HepG2 (cell line): ENCODE measurements around the gene DNAJC5. TPM values are rescaled to one million over a fixed set of nuclear protein-coding genes. Genes with fewer than 3 reads are reported as not detected.

Source experiments
- ATAC-seq: fragments of 200-7000 bp; cut with Tn5 transposase; 3 replicates; pipeline ENCODE4 v1.9.1; 2020; ENCODE audit warnings: mild to moderate bottlenecking, moderate library complexity
- BruUV-seq: library from RNA; stranded (reverse); fragments of 400-500 nt; replicated peaks from 2 replicates; lab custom pipeline; 2021; lab: Mats Ljungman, UMichigan
- CTCF ChIA-PET: fragments of 300-600 bp; formaldehyde crosslinking; extraction: SDS; loops from one replicate; lab custom pipeline; 2021; ENCODE audit warnings: low total read pairs, inconsistent platforms, low intra/inter-chr PET ratio; lab: Yijun Ruan, JAX
- POLR2A ChIA-PET: fragments of 350-600 bp; sonication (Branson Sonifier 250); formaldehyde crosslinking; loops from one replicate; lab custom pipeline; 2020; ENCODE audit warnings: antibody characterized with exemption, inconsistent platforms; lab: Yijun Ruan, JAX
- DNase-seq: peaks from one replicate; pipeline ENCODE4 v3.0.0-alpha.2; 2015; ENCODE audit warnings: low spot score
- FAIRE-seq: peaks from 3 replicates; lab custom pipeline; 2011; peaks lifted over from hg19 to GRCh38; lab: Jason Lieb, UNC
- H2AFZ ChIP-seq: one replicate; pipeline ENCODE4 v1.6.1; 2011; ENCODE audit warnings: low read length, inconsistent platforms
- H3K27ac ChIP-seq: fragments of 300-600 bp; 3 replicates; pipeline ENCODE4 v1.8.0; 2011; ENCODE audit warnings: mixed run types, mild to moderate bottlenecking, mixed read lengths, low read length, inconsistent platforms; ENCODE audit not compliant: insufficient read depth; ENCODE audit errors: extremely low read length
- H3K27me3 ChIP-seq, 2 experiments: fragments of 200-600 bp in 1 of 2; 2 replicates in 1 of 2; 3 replicates in 1 of 2; pipeline versions ENCODE4 v1.6.0 to v1.8.0; 2011; ENCODE audit warnings: low read length in 2 of 2, mild to moderate bottlenecking in 2 of 2, moderate library complexity in 2 of 2, inconsistent platforms in 1 of 2; ENCODE audit not compliant: insufficient read depth in 2 of 2, control insufficient read depth in 1 of 2
- H3K36me3 ChIP-seq, 2 experiments: fragments of 200-600 bp in 1 of 2; replicated peaks in 1 of 2; 2 replicates in 1 of 2; 3 replicates in 1 of 2; pipeline versions ENCODE4 v1.5.1 to v1.8.0; 2011; ENCODE audit warnings: low read length in 2 of 2, inconsistent platforms in 1 of 2; ENCODE audit not compliant: insufficient read depth in 2 of 2, control insufficient read depth in 1 of 2
- H3K4me1 ChIP-seq: 2 replicates; pipeline ENCODE4 v1.5.1; 2012; ENCODE audit warnings: low read length, inconsistent platforms; ENCODE audit not compliant: insufficient read depth
- H3K4me2 ChIP-seq: 2 replicates; pipeline ENCODE4 v1.6.0; 2011; ENCODE audit warnings: low read depth, low read length, inconsistent platforms
- H3K4me3 ChIP-seq, 3 experiments: fragments of 200-600 bp in 1 of 3; sonication (generic), shearing (Covaris generic) in 1 of 3; replicated peaks in 1 of 3; 2 replicates each; pipeline ENCODE4 v1.5.1; 2011 to 2016; ENCODE audit warnings: low read length in 3 of 3, inconsistent platforms in 2 of 3, low read depth in 2 of 3, mild to moderate bottlenecking in 2 of 3, control low read depth in 1 of 3, mixed read lengths in 1 of 3; ENCODE audit not compliant: insufficient read depth in 1 of 3
- H3K79me2 ChIP-seq: one replicate; pipeline ENCODE4 v1.6.1; 2011; ENCODE audit warnings: low read length, inconsistent platforms; ENCODE audit not compliant: insufficient read depth
- H3K9ac ChIP-seq: 2 replicates; pipeline ENCODE4 v1.6.0; 2011; ENCODE audit warnings: mild to moderate bottlenecking, low read depth, low read length, inconsistent platforms; ENCODE audit not compliant: insufficient read depth
- H3K9me3 ChIP-seq: 2 replicates; pipeline ENCODE4 v1.5.1; 2012; ENCODE audit warnings: mild to moderate bottlenecking, low read length
- H4K20me1 ChIP-seq: 2 replicates; pipeline ENCODE4 v1.6.0; 2011; ENCODE audit warnings: inconsistent platforms, mild to moderate bottlenecking, low read length, moderate library complexity; ENCODE audit not compliant: insufficient read depth
- EP300 ChIP-seq, 3 experiments: sonication (generic) in 1 of 3; formaldehyde crosslinking in 1 of 3; IDR thresholded peaks; 2 replicates each; pipeline versions ENCODE4 v1.5.1 to v1.6.1; 2011 to 2020; ENCODE audit warnings: low read depth in 2 of 3, low read length in 2 of 3, borderline replicate concordance in 1 of 3, improper control_type of control experiment in 1 of 3, mild to moderate bottlenecking in 1 of 3, missing genetic modification reagents in 1 of 3, moderate library complexity in 1 of 3
- ETV5 ChIP-seq: IDR thresholded peaks from 2 replicates; pipeline ENCODE4 v1.6.1; 2018; ENCODE audit warnings: missing biosample characterization, missing genetic modification reagents, inconsistent platforms, borderline replicate concordance
- GATAD2A ChIP-seq: IDR thresholded peaks from 2 replicates; pipeline ENCODE4 v1.6.1; 2016
- GTF3A ChIP-seq: sonication (generic); formaldehyde crosslinking; conservative IDR thresholded peaks from 2 replicates; pipeline ENCODE4 v1.4.0; 2020; ENCODE audit warnings: mild to moderate bottlenecking, missing genetic modification reagents
- JUNB ChIP-seq: sonication (generic); formaldehyde crosslinking; IDR thresholded peaks from 2 replicates; pipeline ENCODE4 v1.8.0; 2022; ENCODE audit warnings: missing genetic modification reagents, mild to moderate bottlenecking, borderline replicate concordance
- KDM3A ChIP-seq: IDR thresholded peaks from 2 replicates; pipeline ENCODE4 v1.6.1; 2018; ENCODE audit warnings: low read depth, missing compliant biosample characterization
- NFYB ChIP-seq: sonication (generic); formaldehyde crosslinking; IDR thresholded peaks from 2 replicates; pipeline ENCODE4 v1.4.0; 2020; ENCODE audit warnings: missing genetic modification reagents
- SRSF9 ChIP-seq: fragments of 200-400 bp; formaldehyde crosslinking; IDR thresholded peaks from 2 replicates; pipeline ENCODE4 v1.6.1; 2018; ENCODE audit warnings: borderline replicate concordance, mild to moderate bottlenecking, low read depth, low read length; ENCODE audit not compliant: insufficient read depth, poor library complexity, severe bottlenecking
- ZBTB42 ChIP-seq: sonication (generic); formaldehyde crosslinking; IDR thresholded peaks from 2 replicates; pipeline ENCODE4 v1.5.0; 2020; ENCODE audit warnings: mild to moderate bottlenecking, missing genetic modification reagents
- ZFP36L1 ChIP-seq: sonication (generic); formaldehyde crosslinking; IDR thresholded peaks from 2 replicates; pipeline ENCODE4 v1.8.0; 2022; ENCODE audit warnings: mild to moderate bottlenecking, missing genetic modification reagents, moderate library complexity
- ZFYVE20 ChIP-seq: sonication (generic); formaldehyde crosslinking; IDR thresholded peaks from 2 replicates; pipeline ENCODE4 v1.8.0; 2023; ENCODE audit warnings: low read depth, mild to moderate bottlenecking, moderate library complexity, missing genetic modification reagents, borderline replicate concordance
- ZNF234 ChIP-seq: sonication (generic); formaldehyde crosslinking; conservative IDR thresholded peaks from 2 replicates; pipeline ENCODE4 v1.5.1; 2020; ENCODE audit warnings: mild to moderate bottlenecking, missing genetic modification reagents
- ZNF30 ChIP-seq: sonication (generic); formaldehyde crosslinking; IDR thresholded peaks from 2 replicates; pipeline ENCODE4 v1.5.0; 2020; ENCODE audit warnings: mild to moderate bottlenecking, missing genetic modification reagents
- ZNF552 ChIP-seq: sonication (generic); formaldehyde crosslinking; IDR thresholded peaks from 2 replicates; pipeline ENCODE4 v1.9.0; 2022; ENCODE audit warnings: missing genetic modification reagents, mild to moderate bottlenecking, borderline replicate concordance
- ZNF749 ChIP-seq: sonication (generic); formaldehyde crosslinking; IDR thresholded peaks from 2 replicates; pipeline ENCODE4 v1.8.0; 2022; ENCODE audit warnings: mild to moderate bottlenecking, missing genetic modification reagents, moderate library complexity, borderline replicate concordance
- ZNF775 ChIP-seq: sonication (generic); formaldehyde crosslinking; IDR thresholded peaks from 2 replicates; pipeline ENCODE4 v1.4.0; 2020; ENCODE audit warnings: missing genetic modification reagents, mild to moderate bottlenecking, moderate library complexity, borderline replicate concordance
- ZNF841 ChIP-seq: sonication (generic); formaldehyde crosslinking; IDR thresholded peaks from 2 replicates; pipeline ENCODE4 v1.8.1; 2023; ENCODE audit warnings: missing genetic modification reagents, borderline replicate concordance
- WGBS: methylation state at CpG from one replicate; pipeline ENCODE4 v1.1.6; 2017; ENCODE audit warnings: low lambda C conversion rate; 5-methylcytosine and 5-hydroxymethylcytosine counted together
- in situ Hi-C: cut with HindIII; loops from 2 replicates; pipeline ENCODE4 v1.10.0; 2017; ENCODE audit warnings: low pct_unique_long_range_greater_than_20kb; ENCODE audit not compliant: extremely low pct_ligation_motif_present
- intact Hi-C: fragments of 100-400 bp; cut with micrococcal nuclease; formaldehyde crosslinking; loops from one replicate; pipeline ENCODE4 v1.10.0; 2022; ENCODE audit not compliant: unreplicated experiment
- polyA plus RNA-seq, 8 experiments: library from polyadenylated mRNA; depleted of rRNA in 3 of 8; stranded (reverse) in 7 of 8; unstranded in 1 of 8; fragments of >200 nt; fragmentation: Illumina TruSeq in 4 of 8; extraction: Trizol in 4 of 8; gene quantifications; 2 replicates each; pipeline versions ENCODE4 v1.2.1 to v1.2.3, GENCODE V29; 2011 to 2016; ENCODE audit warnings: low read depth in 4 of 8, missing spikeins in 1 of 8, mixed read lengths in 1 of 8; ENCODE audit not compliant: insufficient read depth in 1 of 8
- total RNA-seq, 5 experiments: library from RNA; depleted of rRNA; stranded (reverse); fragments of >200 nt; fragmentation: Illumina TruSeq; extraction: Trizol; gene quantifications; 2 replicates each; pipeline ENCODE4 v1.2.3, GENCODE V29; 2016; ENCODE audit warnings: low read depth in 1 of 5
- TF ChIP-seq, protein P1 (sequence below): sonication (generic); formaldehyde crosslinking; IDR thresholded peaks from 2 replicates; pipeline ENCODE4; 2020; ENCODE audit warnings: missing genetic modification reagents, mild to moderate bottlenecking, borderline replicate concordance
- TF ChIP-seq, protein P2 (sequence below): IDR thresholded peaks from 2 replicates; pipeline ENCODE4 v1.6.1; 2012; ENCODE audit warnings: low read length, improper control_type of control experiment

The DNAJC5 gene
- total and polyA plus RNA-seq, 2 of the 13 experiments (the other 11 are each of a cell fraction or from before 2014, with no cell fraction given), result 42.8 to 64.5 TPM

DNA sequence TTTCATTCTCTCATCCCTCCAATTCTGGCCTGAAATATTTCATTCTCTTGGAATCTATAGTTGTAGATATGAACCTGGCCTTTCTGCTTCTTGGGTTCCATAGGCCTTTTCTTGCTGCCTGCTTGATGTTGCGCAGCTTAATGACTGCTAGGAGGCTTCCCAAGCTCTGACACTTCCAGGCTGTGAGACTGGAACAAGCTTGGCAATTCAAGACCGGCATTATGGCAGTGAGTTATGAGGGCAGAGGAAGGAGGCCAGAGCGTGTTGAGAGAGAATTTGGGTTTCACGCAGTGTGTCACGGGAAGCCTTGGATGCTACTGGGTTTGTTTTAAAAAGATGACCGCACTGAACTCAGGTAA lies 948 bp upstream of the DNAJC5 start:
- peaks cover 22 to 37% of the 10 kb centered on the region in 2 experiments for H3K36me3 ChIP-seq
- no peak for DNase-seq
- peaks cover 28% of the 10 kb centered on the region; the same call in 1 of the 2 replicates for H4K20me1 ChIP-seq
- peak overlapping the region; percentile 59 for H3K9ac ChIP-seq
- no peaks in the 10 kb centered on the region for H3K9me3 ChIP-seq
- H3K4me3 ChIP-seq, result peak overlapping the region; percentile 65 to 82 (median 77); a peak in 5 of 6 replicates
- peak overlapping the region; percentile 94 for H3K4me2 ChIP-seq
- WGBS, result 50% methylated on average over 6 of the region's 6 CpGs
- BruUV-seq, result no TSS peak
- H3K27ac ChIP-seq, result no peak overlapping the region
- POLR2A ChIA-PET, result interaction anchor here (0.7 to 4.7 kb wide), 7 partner anchors 9 to 295 kb away, joined by 3 to 71 read pairs (median 4); partner anchors contain the start of genes TPD52L2 and UCKL1
- CTCF ChIA-PET, result no interaction called here
- ATAC-seq, result no peak; the same call in 1 of the 3 replicates
- intact Hi-C loops, result loop anchor here (2.0 kb wide), 1 partner anchor 29 kb away; the partner anchor contains the start of gene TPD52L2
- H3K27me3 ChIP-seq, result no peaks in the 10 kb centered on the region; a peak in 1 of 5 replicates
- peaks cover 34% of the 10 kb centered on the region for H3K4me1 ChIP-seq
- FAIRE-seq, result no peak
- in situ Hi-C loops, result no loop called here
- H2AFZ ChIP-seq, result no peak overlapping the region
- H3K79me2 ChIP-seq, result peaks cover 32% of the 10 kb centered on the region
- TF ChIP-seq ZNF841 (CRISPR knock-in tag) (no peak), GTF3A (CRISPR knock-in tag) (no peak), ZNF552 (CRISPR knock-in tag) (no peak), NFYB (no peak), EP300 (IDR thresholded peaks at IDR 0.05; ENCODE audit: low read depth in 2 of 2, low read length in 2 of 2) (no peak), EP300 (CRISPR knock-in tag; IDR thresholded peaks at IDR 0.05; ENCODE audit: borderline replicate concordance) (no peak), ETV5 (CRISPR knock-in tag) (no peak), ZNF234 (CRISPR knock-in tag) (no peak), JUNB (CRISPR knock-in tag) (0 out of 2 replicates have a peak, but pooled peaks have one; percentile 38), ZNF749 (CRISPR knock-in tag) (no peak), ZFYVE20 (CRISPR knock-in tag) (no peak), ZBTB42 (CRISPR knock-in tag) (no peak), GATAD2A (CRISPR knock-in tag) (no peak), KDM3A (CRISPR knock-in tag) (no peak), ZFP36L1 (CRISPR knock-in tag) (no peak), SRSF9 (no peak), ZNF775 (CRISPR knock-in tag) (no peak), ZNF30 (CRISPR knock-in tag) (0 out of 2 replicates have a peak, but pooled peaks have one; percentile 27)
- TF ChIP-seq, protein P1, sequence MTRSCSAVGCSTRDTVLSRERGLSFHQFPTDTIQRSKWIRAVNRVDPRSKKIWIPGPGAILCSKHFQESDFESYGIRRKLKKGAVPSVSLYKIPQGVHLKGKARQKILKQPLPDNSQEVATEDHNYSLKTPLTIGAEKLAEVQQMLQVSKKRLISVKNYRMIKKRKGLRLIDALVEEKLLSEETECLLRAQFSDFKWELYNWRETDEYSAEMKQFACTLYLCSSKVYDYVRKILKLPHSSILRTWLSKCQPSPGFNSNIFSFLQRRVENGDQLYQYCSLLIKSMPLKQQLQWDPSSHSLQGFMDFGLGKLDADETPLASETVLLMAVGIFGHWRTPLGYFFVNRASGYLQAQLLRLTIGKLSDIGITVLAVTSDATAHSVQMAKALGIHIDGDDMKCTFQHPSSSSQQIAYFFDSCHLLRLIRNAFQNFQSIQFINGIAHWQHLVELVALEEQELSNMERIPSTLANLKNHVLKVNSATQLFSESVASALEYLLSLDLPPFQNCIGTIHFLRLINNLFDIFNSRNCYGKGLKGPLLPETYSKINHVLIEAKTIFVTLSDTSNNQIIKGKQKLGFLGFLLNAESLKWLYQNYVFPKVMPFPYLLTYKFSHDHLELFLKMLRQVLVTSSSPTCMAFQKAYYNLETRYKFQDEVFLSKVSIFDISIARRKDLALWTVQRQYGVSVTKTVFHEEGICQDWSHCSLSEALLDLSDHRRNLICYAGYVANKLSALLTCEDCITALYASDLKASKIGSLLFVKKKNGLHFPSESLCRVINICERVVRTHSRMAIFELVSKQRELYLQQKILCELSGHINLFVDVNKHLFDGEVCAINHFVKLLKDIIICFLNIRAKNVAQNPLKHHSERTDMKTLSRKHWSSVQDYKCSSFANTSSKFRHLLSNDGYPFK (CRISPR knock-in tag), result no peak
- TF ChIP-seq, protein P2, sequence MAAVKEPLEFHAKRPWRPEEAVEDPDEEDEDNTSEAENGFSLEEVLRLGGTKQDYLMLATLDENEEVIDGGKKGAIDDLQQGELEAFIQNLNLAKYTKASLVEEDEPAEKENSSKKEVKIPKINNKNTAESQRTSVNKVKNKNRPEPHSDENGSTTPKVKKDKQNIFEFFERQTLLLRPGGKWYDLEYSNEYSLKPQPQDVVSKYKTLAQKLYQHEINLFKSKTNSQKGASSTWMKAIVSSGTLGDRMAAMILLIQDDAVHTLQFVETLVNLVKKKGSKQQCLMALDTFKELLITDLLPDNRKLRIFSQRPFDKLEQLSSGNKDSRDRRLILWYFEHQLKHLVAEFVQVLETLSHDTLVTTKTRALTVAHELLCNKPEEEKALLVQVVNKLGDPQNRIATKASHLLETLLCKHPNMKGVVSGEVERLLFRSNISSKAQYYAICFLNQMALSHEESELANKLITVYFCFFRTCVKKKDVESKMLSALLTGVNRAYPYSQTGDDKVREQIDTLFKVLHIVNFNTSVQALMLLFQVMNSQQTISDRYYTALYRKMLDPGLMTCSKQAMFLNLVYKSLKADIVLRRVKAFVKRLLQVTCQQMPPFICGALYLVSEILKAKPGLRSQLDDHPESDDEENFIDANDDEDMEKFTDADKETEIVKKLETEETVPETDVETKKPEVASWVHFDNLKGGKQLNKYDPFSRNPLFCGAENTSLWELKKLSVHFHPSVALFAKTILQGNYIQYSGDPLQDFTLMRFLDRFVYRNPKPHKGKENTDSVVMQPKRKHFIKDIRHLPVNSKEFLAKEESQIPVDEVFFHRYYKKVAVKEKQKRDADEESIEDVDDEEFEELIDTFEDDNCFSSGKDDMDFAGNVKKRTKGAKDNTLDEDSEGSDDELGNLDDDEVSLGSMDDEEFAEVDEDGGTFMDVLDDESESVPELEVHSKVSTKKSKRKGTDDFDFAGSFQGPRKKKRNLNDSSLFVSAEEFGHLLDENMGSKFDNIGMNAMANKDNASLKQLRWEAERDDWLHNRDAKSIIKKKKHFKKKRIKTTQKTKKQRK, result no peak
